Tibial artery (tissue), 4 donors: ENCODE measurements around the gene WDR20.
"Not testable (repeated sequence)": the region's sequence is repeated elsewhere in the genome, so short reads cannot be mapped to it uniquely, and the experiment has no call there.

ENCODE experiments used
- DNase-seq, 2 donors: peaks; one replicate each; pipeline ENCODE4 v3.0.0-alpha.2; 2019
- H3K27ac ChIP-seq, 2 donors: fragments of 200-600 bp; sonication (generic) in 1 of 2; 1 replicate in 1 of 2; 2 replicates in 1 of 2; pipeline ENCODE4 v1.5.1; 2018 to 2019; ENCODE audit warnings: mild to moderate bottlenecking in 1 of 2
- H3K27me3 ChIP-seq, 2 donors: fragments of 200-600 bp; sonication (generic) in 1 of 2; one replicate each; pipeline versions ENCODE4 v1.5.1 to v1.6.0; 2016 to 2019
- H3K36me3 ChIP-seq, 3 donors: fragments of 200-600 bp; sonication (generic) in 2 of 3; one replicate each; pipeline ENCODE4 v1.5.1; 2016 to 2019; ENCODE audit warnings: mild to moderate bottlenecking in 2 of 3
- H3K4me1 ChIP-seq, 4 donors: fragments of 200-600 bp; sonication (generic) in 2 of 4; 1 replicate in 3 of 4; 2 replicates in 1 of 4; pipeline ENCODE4 v1.5.1; 2016 to 2019
- H3K4me3 ChIP-seq, 2 donors: fragments of 200-600 bp; sonication (generic) in 1 of 2; 1 replicate in 1 of 2; 2 replicates in 1 of 2; pipeline ENCODE4 v1.5.1; 2018 to 2019; ENCODE audit warnings: mild to moderate bottlenecking in 2 of 2
- H3K9me3 ChIP-seq, 3 donors: fragments of 200-600 bp; sonication (generic) in 1 of 3; one replicate each; pipeline ENCODE4 v1.5.1; 2016 to 2019
- intact Hi-C: fragments of 100-400 bp; cut with DNase I; formaldehyde crosslinking; loops from one replicate; pipeline ENCODE4 v1.15.0; 2023; ENCODE audit warnings: low total_unique reads
- TF ChIP-seq, protein P1 (sequence below), 2 experiments: fragments of 200-600 bp in 1 of 2; fragments of 450-650 bp in 1 of 2; IDR thresholded peaks; one replicate each; pipeline ENCODE4 v1.5.1; 2017 to 2019; ENCODE audit warnings: antibody characterized with exemption in 2 of 2, mild to moderate bottlenecking in 1 of 2, moderate library complexity in 1 of 2

The WDR20 gene

DNA sequence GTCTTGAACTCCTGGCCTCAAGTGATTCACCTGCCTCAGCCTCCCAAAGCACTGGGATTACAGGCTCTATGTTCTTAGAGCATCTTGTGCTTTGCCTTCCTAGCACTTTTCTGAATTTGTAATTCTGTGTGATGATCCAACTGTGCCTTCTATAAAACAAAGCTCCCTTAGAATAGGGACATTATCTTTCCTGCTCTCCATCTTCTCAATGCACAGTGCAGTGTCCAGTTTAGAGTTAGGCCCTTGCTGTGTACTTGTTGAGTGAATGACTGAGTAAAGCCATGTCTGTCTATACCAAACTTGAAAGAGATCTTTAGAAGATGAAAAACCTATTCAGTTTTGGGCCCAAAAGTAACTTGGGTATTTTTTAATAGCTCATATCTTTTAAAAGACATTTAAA is 5.2 kb downstream of the WDR20 start:
- TF ChIP-seq, protein P1, sequence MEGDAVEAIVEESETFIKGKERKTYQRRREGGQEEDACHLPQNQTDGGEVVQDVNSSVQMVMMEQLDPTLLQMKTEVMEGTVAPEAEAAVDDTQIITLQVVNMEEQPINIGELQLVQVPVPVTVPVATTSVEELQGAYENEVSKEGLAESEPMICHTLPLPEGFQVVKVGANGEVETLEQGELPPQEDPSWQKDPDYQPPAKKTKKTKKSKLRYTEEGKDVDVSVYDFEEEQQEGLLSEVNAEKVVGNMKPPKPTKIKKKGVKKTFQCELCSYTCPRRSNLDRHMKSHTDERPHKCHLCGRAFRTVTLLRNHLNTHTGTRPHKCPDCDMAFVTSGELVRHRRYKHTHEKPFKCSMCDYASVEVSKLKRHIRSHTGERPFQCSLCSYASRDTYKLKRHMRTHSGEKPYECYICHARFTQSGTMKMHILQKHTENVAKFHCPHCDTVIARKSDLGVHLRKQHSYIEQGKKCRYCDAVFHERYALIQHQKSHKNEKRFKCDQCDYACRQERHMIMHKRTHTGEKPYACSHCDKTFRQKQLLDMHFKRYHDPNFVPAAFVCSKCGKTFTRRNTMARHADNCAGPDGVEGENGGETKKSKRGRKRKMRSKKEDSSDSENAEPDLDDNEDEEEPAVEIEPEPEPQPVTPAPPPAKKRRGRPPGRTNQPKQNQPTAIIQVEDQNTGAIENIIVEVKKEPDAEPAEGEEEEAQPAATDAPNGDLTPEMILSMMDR (IDR thresholded peaks at IDR 0.05) = no peak
- peaks cover 0 to 8% (median 0%) of the 10 kb centered on the region in 3 donors for H3K36me3 ChIP-seq
- no peaks in the 10 kb centered on the region for H3K9me3 ChIP-seq
- H3K27me3 ChIP-seq = no peaks in the 10 kb centered on the region
- peaks cover 0 to 34% (median 15%) of the 10 kb centered on the region in 4 donors for H3K4me1 ChIP-seq
- intact Hi-C loops = loop anchor here (10.0 kb wide), 1 partner anchor 170 kb away; the partner anchor contains the start of gene ZNF839
- H3K4me3 ChIP-seq = no peak overlapping the region
- DNase-seq = no peak
- H3K27ac ChIP-seq = no peak overlapping the region

DNA sequence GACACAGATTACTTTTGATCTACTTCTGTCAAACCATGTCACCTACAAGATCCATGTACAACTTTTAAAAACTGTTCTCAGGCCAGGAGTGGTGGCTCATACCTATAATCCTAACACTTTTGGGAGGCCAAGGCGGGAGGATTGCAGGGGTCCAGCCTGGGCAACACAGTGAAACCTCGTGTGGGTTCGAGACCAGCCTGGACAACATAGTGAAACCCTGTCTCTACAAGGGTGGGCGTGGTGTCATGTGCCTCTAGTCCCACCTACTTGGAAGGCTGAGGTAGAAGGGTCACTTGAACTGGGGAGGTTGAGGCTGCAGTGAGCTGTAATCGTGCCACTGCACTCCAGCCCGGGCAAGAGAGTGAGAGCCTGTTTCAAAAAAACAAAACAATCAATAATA is 5.7 kb downstream of the WDR20 start:
- peaks cover 0 to 34% (median 15%) of the 10 kb centered on the region in 4 donors for H3K4me1 ChIP-seq
- H3K4me3 ChIP-seq = no peak overlapping the region
- H3K27me3 ChIP-seq = no peaks in the 10 kb centered on the region
- no peak for DNase-seq
- H3K27ac ChIP-seq = no peak overlapping the region
- peaks cover 0 to 8% (median 0%) of the 10 kb centered on the region in 3 donors for H3K36me3 ChIP-seq
- TF ChIP-seq, protein P1 (IDR thresholded peaks at IDR 0.05) = no peak
- H3K9me3 ChIP-seq = no peaks in the 10 kb centered on the region
- intact Hi-C loops = loop anchor here (10.0 kb wide), 1 partner anchor 169 kb away; the partner anchor contains the start of gene ZNF839

- H3K4me3 ChIP-seq = no peak overlapping the region
- peaks cover 0 to 25% (median 7%) of the 10 kb centered on the region in 4 donors for H3K4me1 ChIP-seq
- TF ChIP-seq, protein P1 (IDR thresholded peaks at IDR 0.05) = no peak
Measured at GRCh38 chr14:102146423-102146822, 6.7 kb downstream of the WDR20 start.

GRCh38 chr14:102150083-102150482 is 10.4 kb downstream of the WDR20 start:
- Histone ChIP-seq H3K4me3 (no peak overlapping the region), H3K27ac (no peak overlapping the region), H3K4me1 (peaks cover 0 to 19% (median 0%) of the 10 kb centered on the region in 4 donors), H3K9me3 (no peaks in the 10 kb centered on the region), H3K27me3 (no peaks in the 10 kb centered on the region), H3K36me3 (peaks cover 0 to 16% (median 4%) of the 10 kb centered on the region in 3 donors)
- no peak for DNase-seq
- intact Hi-C loops = no loop called here
- TF ChIP-seq, protein P1 (IDR thresholded peaks at IDR 0.05) = no peak

More at GRCh38 chr14:102146423-102146822, 6.7 kb downstream of the WDR20 start:
- Histone ChIP-seq H3K9me3 (no peaks in the 10 kb centered on the region), H3K27me3 (no peaks in the 10 kb centered on the region), H3K27ac (no peak overlapping the region), H3K36me3 (peaks cover 0 to 9% (median 0%) of the 10 kb centered on the region in 3 donors)
- intact Hi-C loops = loop anchor here (10.0 kb wide), 1 partner anchor 168 kb away; the partner anchor contains the start of gene ZNF839
- DNase-seq = no peak

- intact Hi-C loops = no loop called here
- Histone ChIP-seq H3K36me3 (peaks cover 0 to 16% (median 4%) of the 10 kb centered on the region in 3 donors), H3K4me3 (no peak overlapping the region), H3K27ac (no peak overlapping the region), H3K27me3 (no peaks in the 10 kb centered on the region), H3K9me3 (no peaks in the 10 kb centered on the region), H3K4me1 (peaks cover 0 to 23% (median 0%) of the 10 kb centered on the region in 4 donors)
- TF ChIP-seq, protein P1 (IDR thresholded peaks at IDR 0.05) = no peak
- no peak for DNase-seq
Measured at GRCh38 chr14:102150744-102151143, 11.0 kb downstream of the WDR20 start.

GRCh38 chr14:102151411-102151810 is 11.7 kb downstream of the WDR20 start:
- intact Hi-C loops, H3K4me3 ChIP-seq: not testable (repeated sequence)
- H3K4me1 ChIP-seq = peaks cover 0 to 19% (median 0%) of the 10 kb centered on the region in 4 donors

More at GRCh38 chr14:102151411-102151810, 11.7 kb downstream of the WDR20 start:
- not testable (repeated sequence) for H3K27me3 ChIP-seq, H3K27ac ChIP-seq, H3K9me3 ChIP-seq, DNase-seq
- H3K36me3 ChIP-seq = peaks cover 0 to 16% (median 4%) of the 10 kb centered on the region in 3 donors
